Epithelial cell of alveolus of lung (primary cell): Measurements from ENCODE around the gene CCL5. TPM values are rescaled to one million over a fixed set of nuclear protein-coding genes. Genes with fewer than 3 reads are reported as not detected.

Experiments
- total RNA-seq: library from RNA; depleted of rRNA; stranded (reverse); fragments of >200 nt; gene quantifications from 2 replicates; pipeline ENCODE4 v1.2.1, GENCODE V29; 2015

The CCL5 gene
- 0.52 TPM in 1 of 2 replicates, not detected in the other for total RNA-seq

DNA sequence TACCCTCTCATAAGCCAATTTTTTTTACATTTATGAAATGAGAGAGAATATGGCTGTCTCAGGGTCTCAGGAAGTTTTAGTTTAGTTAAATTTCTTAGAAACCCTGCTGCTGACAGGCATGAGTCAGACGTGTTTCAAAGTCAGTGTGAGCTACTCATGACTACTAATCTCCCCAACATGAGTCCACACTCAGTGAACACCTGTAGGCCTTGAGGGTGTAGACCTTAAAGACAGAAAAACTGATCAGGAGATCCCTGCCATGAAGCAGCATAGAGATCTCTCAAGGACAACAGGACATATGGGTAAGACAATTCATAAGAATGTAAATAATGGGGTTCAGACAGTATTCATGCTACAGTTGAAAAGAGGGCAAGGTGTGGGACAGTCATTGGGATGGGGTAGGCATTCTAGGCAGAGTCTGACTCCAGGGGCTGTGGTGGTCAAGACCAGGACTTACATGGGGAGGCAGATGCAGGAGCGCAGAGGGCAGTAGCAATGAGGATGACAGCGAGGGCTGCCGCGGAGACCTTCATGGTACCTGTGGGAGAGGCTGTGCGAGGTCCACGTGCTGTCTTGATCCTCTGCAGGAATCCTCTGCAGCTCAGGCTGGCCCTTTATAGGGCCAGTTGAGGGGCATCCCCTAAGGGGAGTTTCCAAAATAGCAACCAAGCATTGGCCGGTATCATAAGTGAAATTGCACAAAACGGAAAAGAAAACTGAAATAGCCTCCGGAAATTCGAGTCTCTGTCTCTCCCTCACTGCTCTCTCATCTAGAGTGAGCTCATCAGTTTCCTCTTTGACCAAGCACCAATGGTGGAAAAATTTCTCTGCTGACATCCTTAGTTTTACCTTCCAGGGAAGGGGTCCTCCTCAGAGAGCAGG lies at the start of gene CCL5:
TSS of gene CCL5 (minus strand) at position 588 of the 882 bp plus-strand sequence.

DNA sequence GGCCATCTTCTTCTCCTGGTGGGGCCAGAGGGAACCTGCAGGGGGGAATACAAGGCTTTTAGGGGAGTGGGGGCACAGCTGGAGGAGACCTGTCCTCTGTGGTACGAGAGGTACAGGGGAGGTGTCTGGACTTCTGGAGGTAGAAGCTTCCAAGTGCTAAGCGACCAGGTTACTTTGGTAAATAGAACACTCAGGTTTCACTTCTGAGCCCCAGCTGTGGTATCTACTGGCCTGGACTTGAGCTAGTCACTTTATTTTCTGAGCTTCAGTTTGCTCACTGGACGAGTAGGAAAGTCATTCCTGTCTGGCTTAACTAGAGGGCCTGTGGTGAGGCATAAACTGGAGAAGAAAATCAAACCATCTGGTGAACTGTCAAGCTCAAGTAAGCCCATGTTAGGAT lies 11.4 kb downstream of the CCL5 start, which contains the start of gene HEATR9:
TSS of gene HEATR9 (minus strand) at position 155 of the 400 bp plus-strand sequence. CDS start at position 6, 149 bp downstream.

Other genes starting within 250 kb of the CCL5 start
- gene RASL10B, start 148.7 kb downstream of the CCL5 start, total RNA-seq: 4.0 and 11.3 TPM in 2 replicates
- not detected in 2 replicates for gene GAS2L2, start 127.1 kb downstream of the CCL5 start, total RNA-seq
- gene C17orf50, start 119.5 kb downstream of the CCL5 start, total RNA-seq: not detected in 2 replicates
- gene MMP28, start 84.7 kb downstream of the CCL5 start, total RNA-seq: 0.13 TPM in 1 of 2 replicates, not detected in the other
- 25.0 and 40.4 TPM in 2 replicates for gene TAF15, start 70.9 kb downstream of the CCL5 start, total RNA-seq
- gene HEATR9, start 11.5 kb downstream of the CCL5 start, total RNA-seq: not detected in 2 replicates
- 0.13 and 0.80 TPM in 2 replicates for gene RDM1, start 50.4 kb upstream of the CCL5 start, total RNA-seq
- gene LYZL6, start 63.4 kb upstream of the CCL5 start, total RNA-seq: not detected in 2 replicates
- gene CCL16, start 101.1 kb upstream of the CCL5 start, total RNA-seq: not detected in 2 replicates
- not detected in 2 replicates for gene CCL14, start 106.4 kb upstream of the CCL5 start, total RNA-seq
- gene CCL15, start 121.2 kb upstream of the CCL5 start, total RNA-seq: not detected in 2 replicates
- not detected in 2 replicates for gene CCL23, start 137.6 kb upstream of the CCL5 start, total RNA-seq
- not detected in 2 replicates for gene CCL18, start 183.9 kb upstream of the CCL5 start, total RNA-seq
- gene CCL3, start 209.8 kb upstream of the CCL5 start, total RNA-seq: not detected in 2 replicates
- not detected in 2 replicates for gene CCL4, start 223.5 kb upstream of the CCL5 start, total RNA-seq